Measurements from ENCODE around the gene LGR5.

GRCh38 chr12:71546322-71546861 lies 106.8 kb downstream of the LGR5 start:
- TF ChIP-seq, protein P1, sequence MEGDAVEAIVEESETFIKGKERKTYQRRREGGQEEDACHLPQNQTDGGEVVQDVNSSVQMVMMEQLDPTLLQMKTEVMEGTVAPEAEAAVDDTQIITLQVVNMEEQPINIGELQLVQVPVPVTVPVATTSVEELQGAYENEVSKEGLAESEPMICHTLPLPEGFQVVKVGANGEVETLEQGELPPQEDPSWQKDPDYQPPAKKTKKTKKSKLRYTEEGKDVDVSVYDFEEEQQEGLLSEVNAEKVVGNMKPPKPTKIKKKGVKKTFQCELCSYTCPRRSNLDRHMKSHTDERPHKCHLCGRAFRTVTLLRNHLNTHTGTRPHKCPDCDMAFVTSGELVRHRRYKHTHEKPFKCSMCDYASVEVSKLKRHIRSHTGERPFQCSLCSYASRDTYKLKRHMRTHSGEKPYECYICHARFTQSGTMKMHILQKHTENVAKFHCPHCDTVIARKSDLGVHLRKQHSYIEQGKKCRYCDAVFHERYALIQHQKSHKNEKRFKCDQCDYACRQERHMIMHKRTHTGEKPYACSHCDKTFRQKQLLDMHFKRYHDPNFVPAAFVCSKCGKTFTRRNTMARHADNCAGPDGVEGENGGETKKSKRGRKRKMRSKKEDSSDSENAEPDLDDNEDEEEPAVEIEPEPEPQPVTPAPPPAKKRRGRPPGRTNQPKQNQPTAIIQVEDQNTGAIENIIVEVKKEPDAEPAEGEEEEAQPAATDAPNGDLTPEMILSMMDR (IDR thresholded peaks at IDR 0.05; ENCODE audit: insufficient read depth, low read length): no peak
- TF ChIP-seq POLR2AphosphoS5 (IDR thresholded peaks at IDR 0.05; ENCODE audit: low read depth) (no peak), GABPA (IDR thresholded peaks at IDR 0.05; ENCODE audit: low read depth) (no peak), REST (IDR thresholded peaks at IDR 0.05; ENCODE audit: insufficient replicate concordance, low read depth) (no peak)
